HuH-7.5 (cell line): Measurements from ENCODE around the gene ZNF883.
"Not testable (repeated sequence)": the region's sequence is repeated elsewhere in the genome, so short reads cannot be mapped to it uniquely, and the experiment has no call there.

Experiments used
- DNase-seq: peaks from one replicate; pipeline ENCODE4 v3.0.0; 2011; ENCODE audit warnings: low spot score

The ZNF883 gene

DNA sequence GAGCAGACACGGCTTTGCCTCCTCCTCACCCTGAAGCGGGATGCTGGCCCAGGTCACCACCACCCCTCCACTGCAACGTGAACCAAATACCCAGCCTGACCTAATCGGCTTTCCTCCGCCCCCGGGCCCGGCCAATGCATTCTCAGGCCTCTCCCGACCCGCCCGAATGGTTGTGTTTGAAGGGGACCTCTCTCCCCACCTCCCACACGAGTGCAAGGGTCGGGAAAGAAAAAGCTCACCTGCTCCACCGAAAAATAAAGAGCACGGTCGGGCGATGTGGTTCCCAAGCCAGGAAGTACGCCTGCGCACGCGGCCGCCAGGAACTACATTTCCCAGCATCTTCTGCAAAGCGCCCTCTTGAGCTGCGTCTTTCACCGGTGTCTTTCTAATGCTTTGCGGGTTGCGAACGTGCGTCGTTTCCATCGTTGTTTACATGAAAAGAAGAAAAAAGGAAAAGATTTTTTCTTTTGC, at the start of gene ZNF883:
Gene ZNF883 (minus strand): TSS at position 282 of the 471 bp plus-strand sequence.
- peak; percentile 7 for DNase-seq

DNA sequence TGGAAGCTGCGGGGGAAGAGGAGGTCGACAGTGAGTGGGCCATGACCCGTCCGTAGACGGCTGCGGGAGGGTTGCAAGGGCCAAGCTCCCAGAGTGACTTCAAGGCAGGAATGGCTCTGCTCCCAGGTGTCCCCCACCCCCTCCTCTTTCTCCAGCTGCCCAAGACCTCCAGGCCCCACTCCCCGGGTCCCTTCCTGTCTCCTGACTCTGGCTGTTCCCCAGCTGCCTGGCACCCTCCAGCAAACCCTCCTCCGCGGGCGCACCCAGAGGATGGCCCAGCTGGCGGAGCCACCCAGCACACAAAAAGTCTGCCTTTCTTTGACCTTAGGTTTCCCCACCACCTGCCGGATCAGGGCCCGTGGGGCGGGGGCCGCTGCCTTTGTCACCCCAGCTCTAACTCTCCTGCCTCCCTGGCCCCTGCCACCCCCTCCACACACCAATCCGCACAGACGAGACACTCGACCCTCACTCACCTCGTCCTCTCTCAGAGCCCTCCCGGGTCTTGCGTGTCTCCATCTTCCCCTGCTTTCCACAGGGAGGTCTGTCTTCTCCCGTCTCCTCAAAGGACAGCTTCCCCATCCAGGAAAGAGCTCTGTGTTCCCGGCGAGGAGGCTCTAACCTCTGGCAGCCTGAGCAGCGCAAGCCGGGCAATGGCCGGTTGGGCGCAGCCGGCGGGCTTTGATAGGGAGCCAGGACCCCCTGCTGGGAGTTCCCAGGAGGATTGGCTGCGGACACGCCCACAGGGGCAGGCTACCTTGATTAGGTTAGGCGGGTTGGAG, 49.3 kb upstream of the ZNF883 start:
- not testable (repeated sequence) for DNase-seq

DNA sequence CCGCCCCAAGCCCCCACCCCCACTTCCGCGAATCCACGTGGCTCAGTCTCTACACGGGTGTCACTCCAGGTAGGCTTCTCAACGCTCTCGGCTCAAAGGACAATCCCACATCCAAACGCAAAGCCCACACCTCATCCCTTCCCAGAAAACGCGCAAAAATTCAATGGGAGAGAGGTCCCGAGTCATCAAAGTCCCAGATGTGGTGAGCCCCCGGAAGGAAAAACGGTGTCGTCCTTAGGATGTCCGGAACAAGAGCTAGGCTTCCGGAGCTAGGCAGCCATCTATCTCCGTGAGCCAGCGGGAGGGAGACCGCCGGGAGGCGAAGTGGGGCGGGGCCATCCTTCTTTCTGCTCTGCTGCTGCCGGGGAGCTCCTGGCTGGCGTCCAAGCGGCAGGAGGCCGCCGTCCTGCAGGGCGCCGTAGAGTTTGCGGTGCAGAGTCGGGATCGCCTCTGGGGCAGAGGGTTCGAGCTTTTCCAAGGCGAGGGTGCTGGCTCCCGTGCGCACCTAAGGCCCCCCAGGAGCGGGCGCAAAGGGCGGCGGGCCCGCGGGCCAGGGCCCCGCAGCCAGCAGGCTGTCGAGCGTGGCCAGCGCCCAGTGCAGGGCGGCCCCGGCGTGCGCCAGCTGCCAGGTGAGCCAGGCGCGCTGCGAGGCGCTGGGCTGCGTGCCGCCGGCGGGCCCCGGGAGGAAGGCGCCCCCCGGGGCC, 47.7 kb upstream of the ZNF883 start:
- peak; percentile 22 for DNase-seq

DNA sequence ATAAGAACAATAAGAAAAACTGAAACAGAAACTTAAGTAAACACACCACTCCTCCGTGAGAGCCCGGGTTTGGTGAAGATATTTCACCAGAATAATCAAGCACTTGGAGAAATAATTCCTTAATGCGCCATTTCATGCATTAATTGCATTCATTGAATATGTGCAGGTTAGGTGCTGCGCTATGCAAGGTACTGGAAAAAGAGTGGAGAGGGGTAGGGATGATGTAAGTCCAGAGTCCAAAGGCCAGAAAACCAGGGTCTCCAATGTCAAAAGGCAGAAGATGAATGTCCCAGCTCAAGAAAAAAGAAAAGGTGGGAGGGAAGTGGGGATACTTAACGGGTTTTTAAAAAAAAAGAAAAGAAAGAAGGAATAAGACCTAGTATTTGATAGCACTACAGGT, 45.2 kb upstream of the ZNF883 start:
- DNase-seq: peak; percentile 55

DNA sequence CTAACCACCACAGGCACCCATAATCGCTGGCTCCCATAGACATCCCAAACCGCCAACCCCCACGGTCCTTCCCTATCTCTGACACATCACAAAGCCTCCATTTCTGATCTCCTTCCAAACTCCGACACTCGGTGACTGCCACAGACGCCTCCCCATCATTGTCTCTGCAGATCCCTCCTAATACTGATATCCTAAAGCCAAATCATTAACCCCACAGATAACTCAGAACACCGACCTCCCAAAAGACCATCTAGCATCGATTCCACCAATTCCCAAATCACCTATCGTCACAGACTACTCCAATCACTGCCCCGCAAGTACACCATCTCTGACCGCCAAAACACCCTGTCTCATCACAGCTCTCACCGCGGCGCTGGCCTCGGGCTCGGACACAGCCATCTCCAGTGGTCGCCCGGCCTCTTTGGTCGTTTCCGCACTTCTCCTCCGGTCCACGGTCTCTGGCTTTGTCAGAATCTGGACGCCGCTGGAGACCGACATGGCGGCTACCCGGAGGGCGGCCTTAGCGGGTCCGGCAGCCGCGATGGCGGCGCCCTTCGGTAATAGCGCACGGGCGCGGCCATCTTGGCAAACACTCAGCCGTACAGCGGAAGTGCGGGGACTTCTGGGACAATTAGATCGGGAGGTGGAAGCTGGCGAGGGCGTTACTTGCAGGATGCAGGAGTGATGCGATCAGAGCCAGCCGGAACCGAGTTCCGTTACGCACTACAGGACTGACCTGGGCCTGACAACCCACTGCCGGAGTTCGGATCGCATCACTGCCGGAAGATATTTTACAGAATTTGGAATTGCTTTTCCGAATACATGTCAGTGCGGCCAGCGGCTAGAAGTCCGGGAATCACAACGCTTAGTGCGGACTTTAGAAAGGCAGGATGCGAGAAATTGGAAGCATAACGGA, 44.5 kb upstream of the ZNF883 start, which contains the start of gene ZFP37:
Gene ZFP37 (minus strand): TSS at position 534 of the 916 bp plus-strand sequence. CDS start 36 bp downstream, at position 498.
- peak; percentile 92 for DNase-seq

DNA sequence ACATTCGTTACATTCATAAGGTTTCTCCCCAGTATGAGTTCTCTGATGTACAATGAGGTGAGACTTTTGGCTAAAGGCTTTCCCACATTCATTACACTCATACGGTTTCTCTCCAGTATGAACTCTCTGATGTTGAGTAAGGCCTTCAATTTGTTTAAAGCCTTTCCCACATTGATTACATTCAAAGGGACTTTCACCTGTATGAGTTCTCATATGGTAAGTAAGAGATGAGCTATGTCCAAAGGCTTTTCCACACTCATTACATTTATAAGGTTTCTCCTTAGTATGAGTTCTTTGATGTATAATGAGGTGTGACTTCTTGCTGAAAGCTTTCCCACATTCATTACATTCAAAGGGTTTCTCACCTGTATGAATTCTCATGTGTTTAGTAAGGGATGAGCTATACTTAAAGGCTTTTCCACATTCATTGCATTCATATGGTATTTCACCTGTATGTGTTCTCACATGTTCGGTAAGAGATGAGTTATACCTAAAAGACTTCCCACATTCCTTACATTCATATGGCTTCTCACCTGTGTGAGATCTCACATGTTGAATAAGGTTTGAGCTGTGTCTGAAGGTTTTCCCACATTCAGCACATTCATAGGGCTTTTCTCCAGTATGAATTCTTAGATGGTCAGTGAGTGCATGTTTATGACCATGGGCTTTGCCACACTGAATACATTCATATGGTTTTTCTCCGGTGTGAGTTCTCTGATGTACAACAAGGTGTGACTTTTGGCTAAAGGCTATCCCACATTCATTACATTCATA, 31.1 kb upstream of the ZNF883 start:
- no peak for DNase-seq

DNA sequence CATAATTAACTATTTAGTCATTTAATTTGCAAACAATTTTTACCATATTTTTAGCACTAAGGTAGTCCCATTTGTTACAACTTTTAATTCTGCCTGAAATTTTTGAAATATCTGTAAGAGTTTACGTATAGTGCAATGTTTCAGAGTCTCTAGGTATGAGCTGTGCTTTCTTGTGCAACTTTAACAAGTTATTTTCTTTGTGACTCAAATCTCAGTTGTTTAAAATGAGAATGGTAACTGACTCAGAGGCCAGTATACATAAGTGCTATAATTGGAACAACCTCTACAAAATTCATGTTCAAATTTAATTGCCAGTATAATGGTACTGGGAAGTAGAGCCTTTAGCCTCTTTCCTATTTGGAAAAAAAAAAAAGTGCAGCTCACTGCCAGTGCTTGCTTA, 14.2 kb upstream of the ZNF883 start:
- DNase-seq: no peak

DNA sequence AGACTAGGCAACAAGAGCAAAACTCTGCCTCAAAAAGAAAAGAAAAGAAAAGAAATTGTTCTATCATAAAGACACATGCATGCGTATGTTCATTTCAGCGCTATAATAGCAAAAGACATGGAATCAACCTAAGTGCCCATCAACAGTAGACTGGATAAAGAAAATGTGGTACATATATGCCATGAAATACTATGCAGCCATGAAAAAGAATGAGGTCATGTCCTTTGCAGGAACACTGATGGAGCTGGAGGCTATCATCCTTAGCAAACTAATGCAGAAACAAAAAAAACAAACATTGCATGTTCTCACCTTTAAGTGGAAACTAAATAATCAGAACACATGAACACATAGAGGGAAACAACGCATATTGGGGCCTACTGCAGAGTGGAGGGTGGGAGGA, 6.3 kb upstream of the ZNF883 start:
- no peak for DNase-seq

DNA sequence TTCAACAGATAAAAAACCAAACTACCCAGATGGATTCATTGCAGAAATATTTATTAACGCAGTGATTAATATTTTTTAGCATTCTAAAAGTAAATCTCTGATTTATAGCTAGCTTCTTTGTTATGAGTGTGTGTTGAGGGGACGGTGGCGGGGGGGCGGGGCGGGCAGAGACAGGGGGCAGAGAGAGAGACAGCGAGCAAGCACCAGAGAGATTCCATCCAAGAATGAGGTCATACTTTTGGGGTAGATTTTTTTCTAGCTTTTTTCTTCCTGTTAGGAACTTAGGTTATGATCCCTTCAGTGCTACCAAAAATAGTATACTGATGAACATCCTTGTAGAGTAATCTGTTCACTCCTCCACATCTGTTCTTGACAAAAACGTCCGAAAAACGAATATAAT, 500 bp upstream of the ZNF883 start:
- DNase-seq: no peak

DNA sequence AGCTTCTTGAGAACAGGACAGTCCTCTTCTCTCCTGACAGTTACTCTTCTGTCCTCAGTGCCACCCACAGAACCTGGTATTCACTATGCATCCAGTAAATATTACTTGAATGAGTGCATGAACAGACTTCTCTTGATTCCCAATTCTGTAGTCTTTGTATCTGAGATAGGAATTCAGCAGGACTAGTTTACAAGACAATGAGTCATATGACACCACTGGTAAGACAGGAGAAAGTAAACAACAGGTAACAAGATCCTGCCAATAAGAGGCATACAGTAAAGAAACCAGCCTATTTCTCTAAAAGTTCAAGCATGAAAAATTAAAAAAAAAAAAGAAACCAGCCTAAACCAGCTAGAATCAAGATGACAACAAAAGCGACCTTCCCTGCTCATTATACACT, 6.2 kb downstream of the ZNF883 start:
- DNase-seq: no peak

DNA sequence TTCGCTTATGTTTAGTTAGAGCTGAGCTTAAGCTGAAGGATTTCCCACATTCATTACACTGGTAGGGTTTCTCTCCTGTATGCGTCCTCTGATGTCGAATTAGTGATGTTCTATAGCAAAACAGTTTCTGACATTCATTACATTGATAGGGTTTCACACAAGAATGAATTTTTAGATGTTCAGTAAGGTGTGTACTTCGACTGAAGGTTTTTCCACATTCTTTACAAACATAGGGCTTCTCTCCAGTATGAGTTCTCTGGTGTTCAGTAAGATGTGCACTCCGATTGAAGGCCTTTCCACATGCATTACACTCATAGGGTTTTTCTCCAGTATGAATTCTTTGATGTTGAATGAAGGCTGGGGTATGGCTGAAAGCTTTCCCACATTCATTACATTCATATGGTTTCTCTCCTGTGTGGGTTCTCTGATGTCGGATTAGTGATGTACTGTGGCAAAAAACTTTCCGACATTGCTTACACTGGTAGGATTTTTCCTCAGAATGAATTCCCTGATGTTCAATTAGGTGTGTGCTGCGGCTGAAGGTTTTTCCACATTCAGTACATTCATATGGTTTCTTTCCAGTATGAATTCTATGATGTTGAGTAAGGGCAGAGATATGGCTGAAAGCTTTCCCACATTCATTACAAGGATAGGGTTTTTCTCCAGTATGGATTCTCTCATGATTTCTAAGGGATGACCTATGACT, 14.6 kb downstream of the ZNF883 start:
- DNase-seq: no peak

DNA sequence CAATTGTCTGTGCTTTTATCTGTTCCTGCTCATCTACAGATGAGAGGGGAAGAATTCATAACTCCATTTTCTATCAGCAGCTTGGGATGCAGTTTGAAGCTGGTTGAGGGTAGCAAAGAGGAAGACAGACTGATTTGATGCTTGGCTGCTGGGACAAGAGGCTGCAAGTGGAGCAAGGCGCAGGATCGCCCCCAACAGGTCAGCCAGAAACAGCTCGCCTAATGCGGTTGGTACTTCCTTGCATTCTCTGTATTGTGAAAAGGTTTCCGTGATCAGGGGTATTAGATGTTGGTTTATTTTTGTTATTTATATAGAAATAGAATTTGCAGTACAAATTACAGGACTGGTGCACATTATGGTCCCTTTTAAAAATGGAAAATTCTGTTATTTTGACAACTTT, 40.6 kb downstream of the ZNF883 start:
- no peak for DNase-seq

DNA sequence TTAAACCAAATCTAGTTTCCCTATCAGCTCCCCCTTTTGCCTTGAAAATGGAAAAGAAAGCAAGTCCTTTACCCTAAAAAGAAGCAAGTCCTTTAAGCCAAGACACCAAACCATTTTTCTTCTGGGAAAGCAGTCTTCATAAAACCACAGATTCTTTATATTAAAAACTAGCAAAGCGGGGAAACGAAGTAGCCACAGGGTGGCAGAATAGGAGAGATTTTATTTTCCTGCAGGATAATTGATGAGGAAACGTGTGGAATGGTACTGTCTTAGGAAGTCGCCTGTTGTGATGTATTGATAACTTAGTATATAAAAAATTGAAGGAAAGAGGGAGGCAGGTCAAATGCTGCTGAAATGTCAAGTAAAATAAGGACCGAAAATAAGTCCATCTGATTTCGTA, 41.1 kb downstream of the ZNF883 start:
- DNase-seq: no peak

DNA sequence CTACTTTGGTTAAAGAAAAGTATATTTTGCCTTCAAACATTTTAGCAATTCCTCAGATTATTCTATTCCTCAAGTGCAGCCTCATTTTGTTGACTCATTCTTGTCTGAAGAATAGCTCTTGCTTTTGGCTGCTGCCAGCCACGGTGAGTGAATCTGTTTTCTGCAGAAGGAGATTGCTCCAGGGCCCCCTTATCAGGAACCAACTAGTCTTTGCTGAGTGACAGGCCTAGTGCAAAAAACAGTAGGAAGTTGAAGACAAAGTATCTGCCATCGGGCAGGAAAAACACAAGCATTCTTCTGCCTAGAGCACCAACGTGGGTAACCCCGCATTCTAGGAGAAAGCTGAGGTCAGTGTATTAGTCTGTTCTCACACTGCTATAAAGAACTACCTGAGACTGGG, 42.3 kb downstream of the ZNF883 start:
- no peak for DNase-seq

DNA sequence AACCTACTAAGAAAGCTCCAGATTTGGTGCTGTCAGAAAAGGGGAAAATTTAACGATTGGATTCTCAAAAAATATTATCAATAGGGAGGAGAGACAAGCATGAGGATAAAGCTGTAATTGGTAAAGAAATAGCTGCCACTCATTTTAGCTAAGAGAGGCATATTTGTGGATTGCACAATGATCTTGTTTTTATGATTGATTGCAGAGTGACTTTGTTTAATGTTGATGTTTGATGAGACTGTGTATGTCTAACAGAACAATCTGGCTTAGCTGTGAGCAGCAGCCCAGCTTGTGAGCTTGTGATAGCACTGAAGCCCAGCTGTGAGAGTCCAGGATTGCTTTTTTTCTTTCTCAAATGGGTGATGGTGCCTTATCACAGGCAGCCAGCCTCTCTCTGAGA, 56.4 kb downstream of the ZNF883 start:
- DNase-seq: no peak

DNA sequence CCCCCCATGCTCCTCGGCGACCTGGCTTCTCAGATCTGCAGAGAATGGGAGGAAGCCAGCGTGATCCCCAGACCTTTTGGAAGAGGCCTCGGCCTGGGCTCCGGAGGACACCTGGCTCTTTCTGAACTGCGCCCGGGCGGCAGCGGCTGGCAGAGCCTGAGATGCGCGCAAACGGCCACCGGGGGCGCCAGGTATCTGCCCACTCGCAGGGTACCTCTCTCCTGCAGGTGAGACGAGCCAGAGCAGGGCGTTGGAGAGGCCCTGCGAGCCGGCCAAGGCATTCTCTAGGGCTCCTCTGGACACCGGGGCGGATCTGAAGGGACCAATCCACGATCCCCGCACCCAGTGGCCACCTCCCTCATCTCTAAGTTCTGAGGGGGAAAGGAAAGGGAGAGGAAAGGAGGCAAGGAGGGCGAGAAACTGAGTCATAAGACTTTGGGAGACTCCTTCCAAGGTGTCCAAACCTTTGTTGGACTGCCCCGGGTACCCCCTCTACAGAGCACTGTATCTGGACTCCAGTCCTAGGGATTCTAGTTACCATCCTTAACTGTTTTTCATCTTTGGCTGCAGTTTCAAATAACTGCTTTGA, 66.3 kb downstream of the ZNF883 start:
- no peak for DNase-seq

DNA sequence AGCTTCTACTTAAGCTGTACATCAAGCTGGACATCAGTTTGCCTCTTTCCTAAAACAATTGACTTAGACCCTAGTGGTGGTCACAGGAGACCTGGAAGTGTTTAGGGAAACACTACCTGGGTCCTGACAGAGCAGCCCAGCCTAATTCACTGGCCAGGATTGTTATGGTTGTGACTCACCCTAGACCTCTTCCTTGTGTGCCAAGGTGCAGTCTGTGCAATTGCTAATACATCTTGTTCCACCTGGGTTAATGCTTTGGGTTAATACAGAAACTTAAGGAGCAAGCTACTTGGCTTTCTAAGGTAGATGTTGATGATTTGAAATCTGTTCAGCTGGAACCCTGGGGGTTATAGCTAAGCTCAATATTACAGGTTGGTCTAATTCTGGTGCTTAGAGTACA, 72.6 kb downstream of the ZNF883 start:
- no peak for DNase-seq

DNA sequence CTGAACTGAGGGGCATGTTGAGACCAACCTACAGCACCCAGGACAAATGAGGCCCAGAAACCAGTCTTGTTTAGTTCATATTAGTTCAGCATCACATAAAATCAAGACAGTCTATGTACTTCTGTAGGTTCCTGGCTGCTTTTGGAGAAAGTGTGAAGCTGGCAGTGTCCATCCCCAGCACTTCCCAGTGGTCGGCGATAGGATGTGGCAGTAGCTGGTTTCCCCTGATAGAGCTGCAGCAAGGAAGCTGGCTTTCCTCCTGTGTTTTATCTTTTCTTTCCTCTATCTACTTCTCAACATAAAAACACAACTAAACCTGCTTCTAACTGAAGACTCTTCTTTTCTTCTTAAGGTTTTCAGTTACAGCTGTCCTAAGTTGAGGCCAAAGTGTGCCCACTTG, 78.3 kb downstream of the ZNF883 start:
- no peak for DNase-seq

DNA sequence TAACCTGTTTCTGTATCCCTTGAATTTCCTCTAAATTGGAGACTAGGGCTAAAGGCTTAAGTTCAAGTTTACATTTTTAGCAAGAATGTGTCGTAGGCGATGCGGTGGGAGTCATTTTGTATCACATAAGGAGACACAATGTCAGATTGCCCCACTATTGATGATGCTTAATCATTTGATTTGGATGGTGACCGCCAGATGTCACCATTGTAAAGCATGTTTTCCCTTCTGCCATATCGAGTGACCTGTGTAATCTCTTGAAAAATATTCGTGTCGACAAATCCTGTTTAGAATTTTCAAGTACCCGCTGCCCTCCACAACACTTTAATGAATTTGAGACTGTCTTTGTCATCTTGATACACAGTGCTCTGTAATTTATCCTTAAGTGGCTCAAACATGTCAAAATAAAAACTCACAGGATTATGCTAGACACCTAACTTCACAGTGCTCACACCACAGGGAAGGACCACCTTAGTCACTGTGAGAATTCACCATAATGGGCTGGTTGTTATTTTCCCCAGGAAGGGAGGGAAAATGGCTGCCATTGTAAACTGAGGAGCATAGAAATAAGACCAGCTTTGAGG, 86.8 kb downstream of the ZNF883 start:
- peak; percentile 21 for DNase-seq

DNA sequence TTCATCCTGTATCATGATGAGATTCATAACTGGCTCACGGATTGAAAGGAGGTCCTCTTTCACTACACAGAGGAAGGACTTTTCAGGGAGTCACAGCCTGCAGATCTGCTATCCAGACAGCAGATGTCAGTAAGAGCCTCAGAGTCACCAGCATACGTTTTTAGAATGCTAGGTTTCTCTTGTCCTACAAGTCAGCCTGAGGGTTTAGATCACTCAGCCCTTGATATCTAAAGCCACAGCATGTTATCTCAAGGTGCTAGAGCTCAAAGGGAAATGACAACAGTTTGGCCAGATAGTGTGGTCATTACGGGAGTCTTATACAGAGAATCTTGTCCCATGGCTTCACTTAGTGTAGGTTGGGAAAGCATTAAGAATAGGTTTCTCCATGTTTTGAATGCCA, 90.4 kb downstream of the ZNF883 start:
- peak; percentile 19 for DNase-seq
